Measurements from ENCODE around the gene DTD1. TPM values are rescaled to one million over a fixed set of nuclear protein-coding genes. Genes with fewer than 3 reads are reported as not detected.

DTD1 gene
- 109 and 127 TPM in 2 replicates for total RNA-seq (2014; rRNA removed; shearing (Covaris generic))

DNA sequence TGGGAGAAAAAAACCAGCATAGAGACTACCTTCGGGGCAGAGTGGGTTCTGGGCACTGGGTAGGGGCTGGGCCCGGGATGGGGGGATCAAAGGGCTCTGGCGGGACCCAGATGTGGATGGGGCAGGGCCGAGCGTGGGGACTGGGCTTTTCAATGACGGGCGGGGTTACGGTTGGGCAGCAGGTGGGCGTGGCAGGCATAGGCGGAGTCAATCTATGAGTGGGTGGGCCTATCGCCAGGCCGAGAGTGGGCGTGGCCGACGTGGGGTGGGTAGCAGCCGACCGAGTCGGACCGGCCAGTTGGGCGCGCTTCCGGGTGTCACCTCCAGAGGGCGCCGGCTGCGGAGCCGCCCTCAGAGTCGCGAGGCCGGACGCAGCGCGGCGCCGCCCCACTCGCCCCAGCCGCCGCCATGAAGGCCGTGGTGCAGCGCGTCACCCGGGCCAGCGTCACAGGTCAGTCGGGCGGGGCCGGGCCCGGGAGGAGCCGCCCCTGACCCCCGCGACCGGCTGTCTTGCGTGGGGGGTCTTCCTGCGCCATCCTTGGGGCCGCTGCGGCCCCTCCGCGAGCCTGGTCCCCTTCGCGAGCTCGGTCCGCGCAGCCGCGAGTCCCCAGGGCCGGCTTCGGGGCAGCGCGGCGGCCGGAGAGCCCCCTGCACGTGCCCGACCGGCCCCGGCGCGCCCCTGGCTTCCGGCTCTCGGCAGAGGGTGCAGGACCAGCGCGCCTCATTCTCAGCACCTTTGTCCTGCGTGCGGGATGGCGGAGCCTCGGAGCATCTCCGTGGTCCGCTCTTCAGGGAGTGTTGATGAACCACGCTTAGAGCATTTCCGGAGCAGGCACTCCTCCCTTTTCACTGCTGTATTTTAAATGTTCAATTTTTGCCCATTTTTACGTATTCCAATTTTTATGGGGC, at the start of gene DTD1:
DTD1 (plus strand) TSS at position 390 of the 909 bp plus-strand sequence; CDS start at position 409, 19 bp downstream.
- peak; percentile 86 for DNase-seq (ENCODE audit: low read depth)

DNA sequence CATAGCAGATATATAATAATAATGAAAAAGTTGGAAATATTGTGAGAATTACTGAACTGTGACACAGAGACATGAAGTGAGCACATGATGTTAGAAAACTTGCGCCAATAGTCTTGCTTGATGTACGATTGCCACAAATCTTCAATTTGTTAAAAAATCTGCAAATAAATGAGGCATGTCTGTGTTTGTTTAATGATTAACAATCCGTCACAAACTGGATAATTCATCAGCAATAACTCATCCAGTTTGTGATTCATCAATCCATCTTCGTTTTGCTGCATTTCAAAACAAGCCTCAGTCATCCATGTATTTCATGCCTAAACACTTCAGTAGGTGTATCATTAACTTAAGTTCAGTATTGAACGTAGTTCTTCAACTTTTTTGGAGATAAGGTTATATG, 46.1 kb upstream of the DTD1 start:
- no peak for DNase-seq (ENCODE audit: low read depth)

DNA sequence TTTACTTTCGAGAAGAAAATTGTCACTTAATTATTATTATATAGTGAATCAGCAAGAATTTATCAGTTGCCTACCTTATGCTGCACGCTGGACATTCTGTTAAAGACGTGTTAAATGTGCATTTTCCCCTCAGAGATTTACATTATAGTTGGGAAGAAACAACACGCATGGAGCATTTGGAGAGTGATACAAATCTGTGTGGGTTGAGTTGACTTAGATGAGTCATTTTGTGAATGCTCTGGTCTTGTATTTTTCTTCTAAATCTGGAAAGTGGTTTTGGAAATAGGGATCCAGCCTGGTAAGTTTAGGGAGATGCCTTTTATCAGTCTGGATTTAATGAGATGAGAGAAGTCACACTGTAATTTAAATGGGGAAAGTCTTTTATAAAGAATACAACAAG, 44.6 kb upstream of the DTD1 start:
- DNase-seq (ENCODE audit: low read depth): no peak

GRCh38 chr20:18543932-18544331, 43.9 kb upstream of the DTD1 start:
- DNase-seq (ENCODE audit: low read depth): no peak

GRCh38 chr20:18545566-18545965, 42.3 kb upstream of the DTD1 start:
- DNase-seq (ENCODE audit: low read depth): no peak

DNA sequence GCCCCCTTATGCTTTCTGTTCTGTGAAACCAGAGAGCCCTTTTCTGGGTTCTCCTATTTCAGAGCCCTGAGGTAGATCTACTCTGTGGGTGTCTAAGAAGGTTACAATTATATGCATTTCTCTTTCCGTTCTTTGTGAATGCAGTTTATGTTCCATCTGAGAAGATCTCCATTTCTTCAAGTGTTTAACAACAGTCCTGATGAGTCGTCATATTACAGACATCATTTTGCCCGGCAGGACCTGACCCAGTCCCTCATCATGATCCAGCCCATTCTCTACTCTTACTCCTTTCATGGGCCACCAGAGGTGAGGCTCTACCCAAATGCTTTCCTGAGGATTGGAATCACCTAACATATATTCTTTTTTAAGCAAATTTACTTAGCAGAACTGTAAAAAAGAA, 39.4 kb upstream of the DTD1 start:
- DNase-seq (ENCODE audit: low read depth): no peak

DNA sequence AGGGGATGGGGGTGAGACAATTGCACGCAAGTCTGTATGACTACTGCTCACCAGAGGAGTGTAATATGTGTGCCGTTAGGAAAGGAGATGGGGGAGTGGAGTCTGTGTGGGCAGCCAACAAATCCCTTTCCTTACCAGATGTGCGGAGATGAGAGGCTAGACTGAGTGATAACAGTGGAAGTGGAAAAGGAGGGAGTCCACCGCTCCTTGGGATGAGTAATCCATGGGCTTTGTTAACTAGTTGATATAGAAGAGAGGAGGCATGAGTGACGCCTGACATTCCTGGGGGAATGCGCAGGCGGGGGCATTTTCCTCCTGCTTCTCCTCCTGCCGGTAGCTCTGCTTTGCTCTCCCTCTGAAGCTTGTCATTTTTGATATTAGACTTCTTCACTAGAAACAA, 34.1 kb upstream of the DTD1 start:
- no peak for DNase-seq (ENCODE audit: low read depth)

- peak; percentile 92 for DNase-seq (ENCODE audit: low read depth)
These were observed 20.7 kb upstream of the DTD1 start, which contains the start of gene SMIM26 for GRCh38 chr20:18566892-18567738. TSS of gene SMIM26 (plus strand) at chr20:18567432. CDS start at chr20:18567479, 47 bp downstream.

DNA sequence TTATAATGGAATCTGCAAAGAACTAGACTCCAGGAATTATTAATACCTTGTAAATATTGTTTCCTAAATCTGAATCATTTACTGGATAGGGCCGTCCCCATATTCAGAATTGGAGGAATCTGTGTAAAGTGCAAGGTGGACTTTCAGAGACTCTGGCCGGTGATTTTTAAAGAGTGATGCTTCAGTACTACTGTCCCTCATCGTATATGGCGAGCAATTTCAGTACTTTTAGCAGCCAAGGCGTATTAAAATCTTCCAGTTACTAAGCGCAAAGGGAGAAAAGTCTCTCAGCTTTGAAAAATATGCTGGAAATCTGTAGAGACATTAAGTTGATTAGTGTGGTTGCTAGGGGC, 20.1 kb upstream of the DTD1 start:
- DNase-seq (ENCODE audit: low read depth): no peak

DNA sequence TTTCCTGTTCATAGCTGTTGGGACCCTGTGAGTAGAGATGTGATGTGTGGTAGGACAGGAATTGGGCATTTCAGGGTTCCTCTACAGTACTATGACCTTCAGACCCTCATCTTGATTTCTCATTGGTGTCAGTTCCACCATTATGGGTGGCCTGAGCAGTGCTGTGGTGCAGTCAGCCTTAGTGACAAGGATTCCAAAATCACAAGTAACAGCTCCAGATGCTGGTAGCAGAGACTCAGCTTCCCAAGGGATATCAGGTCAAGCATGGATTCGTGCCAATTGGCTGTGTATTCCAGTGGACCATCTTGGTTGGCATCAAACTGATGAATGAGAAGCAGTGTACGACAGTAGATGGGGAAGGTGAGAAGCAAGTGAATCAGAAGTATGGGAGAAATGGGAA, 16.8 kb upstream of the DTD1 start:
- no peak for DNase-seq (ENCODE audit: low read depth)

GRCh38 chr20:18571578-18571977, 16.3 kb upstream of the DTD1 start:
- no peak for DNase-seq (ENCODE audit: low read depth)

DNA sequence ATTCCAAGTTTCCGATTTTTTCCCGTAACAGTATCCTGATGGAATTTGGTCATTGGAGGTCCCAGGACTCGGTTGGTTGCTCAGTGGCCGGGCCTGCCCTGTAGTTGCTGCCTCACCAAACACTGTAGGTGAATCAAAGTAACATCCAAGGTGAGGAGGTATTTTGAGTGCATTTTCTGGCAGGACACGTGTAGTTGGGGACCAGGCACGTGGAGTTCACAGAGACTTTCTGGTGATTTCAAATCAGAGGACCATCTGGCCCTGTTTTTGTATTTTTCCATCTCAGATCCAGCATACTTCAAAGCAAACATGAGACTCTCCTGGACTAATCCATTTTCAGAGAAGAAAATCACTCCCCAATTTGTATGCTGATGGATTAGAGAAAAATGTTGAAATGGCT, 9.9 kb upstream of the DTD1 start:
- no peak for DNase-seq (ENCODE audit: low read depth)

DNA sequence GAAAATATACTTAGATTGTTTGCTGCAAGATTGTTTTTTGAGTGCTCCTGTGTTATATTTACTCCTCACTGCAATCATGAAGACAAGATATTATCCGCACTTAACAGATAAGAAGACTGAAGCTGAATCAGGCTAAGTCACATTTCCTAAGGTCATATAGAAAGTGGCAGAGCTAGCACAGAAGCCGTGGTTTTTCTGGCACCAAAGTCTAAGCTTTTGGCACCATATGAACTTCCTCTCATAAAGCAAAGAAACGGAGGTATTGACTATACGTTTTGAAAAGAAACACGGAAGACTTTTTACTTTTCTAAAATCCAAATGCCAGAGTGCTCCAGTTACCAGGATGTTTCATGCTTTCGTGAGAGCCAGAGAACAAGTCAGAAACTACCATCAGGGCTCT, 9.3 kb upstream of the DTD1 start:
- DNase-seq (ENCODE audit: low read depth): no peak

- DNase-seq (ENCODE audit: low read depth): no peak
These were observed 7.8 kb upstream of the DTD1 start for GRCh38 chr20:18580012-18580411.

GRCh38 chr20:18585134-18585533, 2.7 kb upstream of the DTD1 start:
- DNase-seq (ENCODE audit: low read depth): peak; percentile 27

GRCh38 chr20:18588574-18588933, 700 bp downstream of the DTD1 start:
- DNase-seq (ENCODE audit: low read depth): no peak

GRCh38 chr20:18589941-18590674, 2.3 kb downstream of the DTD1 start:
- DNase-seq (ENCODE audit: low read depth): peak; percentile 19

GRCh38 chr20:18596270-18596669, 8.4 kb downstream of the DTD1 start:
- DNase-seq (ENCODE audit: low read depth): no peak

- DNase-seq (ENCODE audit: low read depth): no peak
These were observed 21.9 kb downstream of the DTD1 start for GRCh38 chr20:18609741-18610140.

- no peak for DNase-seq (ENCODE audit: low read depth)
These were observed 23.6 kb downstream of the DTD1 start for GRCh38 chr20:18611492-18611891.

GRCh38 chr20:18613553-18613952, 25.7 kb downstream of the DTD1 start:
- DNase-seq (ENCODE audit: low read depth): no peak

GRCh38 chr20:18614244-18614643, 26.4 kb downstream of the DTD1 start:
- DNase-seq (ENCODE audit: low read depth): no peak

Data from RPMI7951 (cell line).